Tibial nerve (tissue), 4 donors: Measurements from ENCODE around the gene PROM1.

Source experiments
- CTCF ChIP-seq, 5 experiments: fragments of 200-600 bp in 3 of 5; fragments of 450-650 bp in 2 of 5; sonication (generic) in 3 of 5; IDR thresholded peaks; one replicate each; pipeline ENCODE4 v1.5.1; 2016 to 2019; ENCODE audit warnings: antibody characterized with exemption in 5 of 5, mild to moderate bottlenecking in 3 of 5, moderate library complexity in 2 of 5
- EP300 ChIP-seq, 2 donors: sonication (generic); formaldehyde crosslinking; IDR thresholded peaks; one replicate each; pipeline ENCODE4 v1.6.1; 2017; ENCODE audit warnings: antibody characterized with exemption in 2 of 2, mild to moderate bottlenecking in 1 of 2
- POLR2A ChIP-seq, 2 donors: fragments of 450-650 bp; IDR thresholded peaks; one replicate each; pipeline ENCODE4 v1.6.1; 2017; ENCODE audit warnings: antibody characterized with exemption in 2 of 2, mild to moderate bottlenecking in 2 of 2, moderate library complexity in 2 of 2

GRCh38 chr4:15982842-15983524 is 100.8 kb downstream of the PROM1 start:
- no peak for TF ChIP-seq EP300 (IDR thresholded peaks at IDR 0.05)
- TF ChIP-seq CTCF (IDR thresholded peaks at IDR 0.05): no peak
- no peak for TF ChIP-seq POLR2A (IDR thresholded peaks at IDR 0.05)
